HG02571 (cell line): Measurements from ENCODE around the gene CNOT4.
"Not testable (repeated sequence)": the region's sequence is repeated elsewhere in the genome, so short reads cannot be mapped to it uniquely, and the experiment has no call there.

Experiments used
- ATAC-seq: cut with Tn5 transposase; IDR thresholded peaks from one replicate; pipeline ENCODE4 v1.9.1; 2021; ENCODE audit warnings: mild to moderate bottlenecking, moderate library complexity; ENCODE audit not compliant: unreplicated experiment

The CNOT4 gene

GRCh38 chr7:135368416-135369186 lies 141.3 kb downstream of the CNOT4 start:
- ATAC-seq: no peak

GRCh38 chr7:135366843-135367508 lies 142.9 kb downstream of the CNOT4 start:
- no peak for ATAC-seq

DNA sequence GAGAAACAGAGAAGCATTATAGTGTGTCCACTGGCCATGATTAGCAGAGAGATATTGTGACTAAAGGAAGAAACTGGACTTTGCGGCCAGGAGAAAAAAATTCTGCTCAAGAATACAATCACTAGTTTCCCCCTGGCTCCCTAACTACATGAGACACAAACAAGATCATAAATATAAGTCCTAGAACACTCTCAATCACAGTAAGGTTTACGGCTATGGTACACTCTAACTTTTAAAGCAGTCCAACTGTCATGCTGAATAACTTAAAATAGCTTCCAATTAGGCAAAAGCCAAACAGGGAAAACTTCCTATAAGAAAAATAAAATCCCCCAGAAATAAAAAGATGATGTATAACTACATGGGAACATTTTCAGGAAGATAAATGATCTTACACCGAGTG lies 144.2 kb downstream of the CNOT4 start:
- no peak for ATAC-seq

- ATAC-seq: no peak
These were observed 145.7 kb downstream of the CNOT4 start for GRCh38 chr7:135364206-135364605.

DNA sequence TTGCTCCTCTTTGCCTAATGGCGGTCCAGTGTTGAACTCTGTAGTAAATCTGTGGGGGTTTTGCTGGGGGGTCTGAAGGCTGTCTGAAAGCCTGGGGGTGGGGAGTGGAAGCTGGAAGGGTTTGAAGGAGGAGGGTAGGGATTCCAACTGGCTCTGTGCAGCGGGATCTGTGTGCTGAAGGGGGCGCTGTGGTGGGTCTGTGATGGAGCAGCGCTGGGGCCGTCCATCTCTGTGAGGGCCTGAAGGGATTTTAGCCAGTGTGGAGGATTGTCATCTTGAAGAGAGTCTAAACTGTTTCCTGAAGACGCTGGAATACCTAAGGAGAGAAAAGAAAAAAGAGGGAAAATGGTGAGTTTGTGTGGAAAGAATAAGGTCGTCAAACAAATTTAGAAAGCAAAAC lies 147.0 kb downstream of the CNOT4 start:
- ATAC-seq: no peak

DNA sequence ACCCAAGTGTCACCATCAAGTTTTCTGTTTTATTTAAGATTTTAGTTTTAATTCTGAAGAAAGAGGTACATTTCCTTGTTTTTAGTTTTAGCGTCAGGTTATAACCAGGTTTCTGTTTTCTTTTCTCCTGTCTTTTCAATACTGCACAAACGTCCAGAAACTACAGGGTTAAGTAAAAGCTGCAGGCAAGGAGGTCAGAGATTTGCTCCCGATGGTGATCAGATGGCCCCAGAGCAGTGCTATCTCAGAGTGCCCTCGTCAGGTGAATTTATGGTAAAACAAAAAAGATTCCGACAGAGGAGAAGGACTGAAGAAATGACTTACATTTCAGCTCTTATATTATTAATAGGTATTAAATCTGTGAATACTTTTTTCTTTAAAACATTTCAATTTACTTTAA lies 148.1 kb downstream of the CNOT4 start:
- no peak for ATAC-seq

DNA sequence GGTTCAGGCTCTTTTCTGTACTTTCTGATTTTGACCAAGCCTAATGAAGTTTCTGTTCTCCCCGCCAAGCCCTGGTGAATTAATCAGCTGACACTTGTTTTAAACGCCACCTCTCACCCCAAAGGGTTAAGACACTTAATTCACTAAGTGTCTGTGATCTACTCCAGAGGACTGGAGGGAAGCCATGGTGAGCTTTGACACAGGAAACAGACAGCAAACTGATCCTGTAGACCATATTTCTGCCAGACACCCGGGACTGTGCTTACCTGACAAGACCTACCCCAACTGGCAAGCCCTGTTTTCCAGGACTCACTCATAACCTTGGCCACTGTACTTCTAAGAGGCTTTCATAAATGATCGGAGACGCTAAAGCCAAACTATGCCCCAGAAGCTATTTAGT lies 150.3 kb downstream of the CNOT4 start:
- no peak for ATAC-seq

- no peak for ATAC-seq
These were observed 154.4 kb downstream of the CNOT4 start for GRCh38 chr7:135355377-135356048.

DNA sequence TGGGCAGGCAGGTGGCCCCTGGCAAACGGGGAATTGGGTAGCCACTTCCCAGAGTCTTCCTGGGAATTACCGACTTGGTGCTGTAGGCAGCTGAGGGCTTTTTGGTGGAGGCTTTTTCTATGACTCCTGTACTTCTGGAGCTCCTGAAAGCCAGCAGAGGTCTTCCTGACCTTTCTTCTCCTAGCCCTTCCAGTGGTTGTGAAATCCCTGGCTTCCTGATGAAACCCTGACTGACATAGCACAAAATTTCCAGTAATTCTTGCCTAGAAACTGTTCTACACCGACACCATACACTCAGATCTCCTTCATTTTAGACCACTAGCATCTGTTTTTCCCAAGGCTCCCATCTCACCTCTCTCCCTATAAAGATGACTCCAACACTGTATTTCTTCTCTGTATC lies 156.1 kb downstream of the CNOT4 start:
- no peak for ATAC-seq

- ATAC-seq: no peak
These were observed 157.6 kb downstream of the CNOT4 start for GRCh38 chr7:135352285-135352684.

GRCh38 chr7:135351070-135351469 lies 158.8 kb downstream of the CNOT4 start:
- not testable (repeated sequence) for ATAC-seq

DNA sequence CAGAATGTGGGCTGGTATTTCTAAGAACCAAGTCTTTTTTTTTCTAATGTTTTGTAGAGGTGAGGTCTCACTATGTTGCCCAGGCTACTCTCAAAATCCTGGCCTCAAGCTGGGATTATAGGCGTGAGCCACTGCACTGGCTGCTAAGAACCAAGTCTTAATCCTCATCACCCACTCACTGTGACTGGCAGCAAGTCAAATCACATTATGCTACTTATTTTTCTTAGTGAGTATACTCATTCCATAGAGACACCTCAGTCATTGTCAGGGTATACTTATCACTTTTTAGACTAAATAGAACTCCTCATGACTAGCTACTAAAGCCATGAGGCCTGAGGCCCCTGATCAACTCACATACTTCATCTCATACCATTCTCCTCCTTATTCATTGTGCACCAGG lies 160.2 kb downstream of the CNOT4 start:
- no peak for ATAC-seq

GRCh38 chr7:135348493-135348892 lies 161.4 kb downstream of the CNOT4 start:
- ATAC-seq: no peak

DNA sequence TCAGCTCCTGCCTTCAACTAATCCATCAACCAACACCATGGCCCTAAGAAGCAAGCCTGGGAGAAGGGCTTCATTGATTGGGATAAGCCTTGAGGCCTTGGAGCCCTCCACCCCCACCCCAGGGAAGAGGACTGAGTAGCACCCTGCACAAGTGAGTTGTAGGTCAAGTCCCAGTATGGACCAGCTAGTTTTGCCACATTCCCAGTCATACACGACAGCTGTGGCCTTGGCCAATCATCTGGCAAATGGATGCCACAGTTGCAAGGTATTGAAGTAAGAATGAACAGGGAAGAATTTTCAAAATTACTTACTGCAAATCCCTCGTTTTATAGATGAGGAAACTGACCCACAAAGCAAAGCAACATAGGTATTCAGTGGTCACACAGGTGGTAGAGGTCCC lies 166.5 kb downstream of the CNOT4 start:
- ATAC-seq: no peak

GRCh38 chr7:135342887-135343286 lies 167.0 kb downstream of the CNOT4 start:
- ATAC-seq: no peak

GRCh38 chr7:135341049-135341448 lies 168.9 kb downstream of the CNOT4 start:
- ATAC-seq: no peak

DNA sequence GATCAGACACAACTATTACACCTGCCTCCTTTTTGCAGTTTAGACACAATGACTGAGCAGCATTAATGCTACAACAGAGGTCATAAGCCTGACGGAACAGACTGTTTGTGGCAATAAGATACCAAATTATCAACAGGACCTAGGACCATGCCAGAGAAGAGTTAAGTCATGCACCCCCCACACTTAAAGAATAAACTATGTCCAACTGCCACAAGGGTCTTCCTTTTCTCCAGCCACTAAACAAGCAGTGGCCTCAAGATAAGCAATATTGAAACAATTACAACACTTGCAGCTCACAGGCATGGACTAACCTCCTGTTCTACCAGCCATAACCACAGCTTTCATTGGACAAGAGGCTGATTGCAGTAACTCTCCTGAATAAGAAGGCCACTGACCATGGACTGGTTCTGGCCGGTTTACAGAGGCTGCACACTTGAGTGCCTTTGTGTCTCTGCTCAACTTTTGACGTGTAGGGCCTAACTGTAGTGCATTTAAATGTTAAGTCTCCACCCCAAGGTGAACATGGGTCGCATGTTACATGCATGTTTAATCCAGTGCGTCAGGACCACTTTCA lies 171.8 kb downstream of the CNOT4 start:
- ATAC-seq: no peak

- ATAC-seq: no peak
These were observed 172.4 kb downstream of the CNOT4 start for GRCh38 chr7:135337506-135337905.

GRCh38 chr7:135335628-135336139 lies 174.2 kb downstream of the CNOT4 start:
- ATAC-seq: no peak

- ATAC-seq: no peak
These were observed 174.9 kb downstream of the CNOT4 start for GRCh38 chr7:135334830-135335543.

DNA sequence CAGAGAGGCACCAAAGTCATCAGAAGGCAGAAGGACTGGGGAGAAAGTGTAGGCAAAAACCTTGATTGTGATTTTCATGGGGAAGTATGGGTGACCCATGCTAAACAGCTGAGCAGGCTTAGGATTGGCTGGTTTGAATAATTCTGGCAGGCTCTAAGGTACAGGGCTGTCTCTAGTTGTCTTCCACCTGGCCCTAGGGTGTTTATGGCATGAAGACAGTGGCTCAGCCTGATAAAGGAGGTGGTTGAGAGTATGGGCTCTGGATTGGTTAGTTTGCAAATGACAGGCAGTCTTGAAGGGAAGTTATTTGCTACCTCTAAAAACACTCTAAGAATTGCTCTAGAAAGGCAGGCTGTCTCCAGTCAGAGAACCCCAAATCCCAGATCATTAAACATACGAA lies 176.0 kb downstream of the CNOT4 start:
- no peak for ATAC-seq
